GM06990 (cell line): ENCODE measurements around the gene PLCZ1.

ENCODE experiments used
- DNase-seq: peaks from one replicate; pipeline ENCODE4 v3.0.0-alpha.2; 2011; ENCODE audit not compliant: insufficient read length; ENCODE audit errors: extremely low read depth
- H3K27me3 ChIP-seq: replicated peaks from 2 replicates; pipeline ENCODE4 v1.6.0; 2011; ENCODE audit warnings: low read length; ENCODE audit not compliant: control insufficient read depth, insufficient read depth
- H3K36me3 ChIP-seq: 2 replicates; pipeline ENCODE4 v1.5.1; 2011; ENCODE audit warnings: low read length; ENCODE audit not compliant: control insufficient read depth, insufficient read depth
- H3K4me3 ChIP-seq: replicated peaks from 2 replicates; pipeline ENCODE4 v1.5.1; 2011; ENCODE audit warnings: low read depth, mild to moderate bottlenecking, control low read depth, low read length
- TF ChIP-seq, protein P1 (sequence below): IDR thresholded peaks from 2 replicates; pipeline ENCODE4 v1.5.1; 2011; ENCODE audit warnings: low read length, control low read depth, mild to moderate bottlenecking, inconsistent platforms; ENCODE audit not compliant: insufficient read depth, poor library complexity, severe bottlenecking

Gene PLCZ1

DNA sequence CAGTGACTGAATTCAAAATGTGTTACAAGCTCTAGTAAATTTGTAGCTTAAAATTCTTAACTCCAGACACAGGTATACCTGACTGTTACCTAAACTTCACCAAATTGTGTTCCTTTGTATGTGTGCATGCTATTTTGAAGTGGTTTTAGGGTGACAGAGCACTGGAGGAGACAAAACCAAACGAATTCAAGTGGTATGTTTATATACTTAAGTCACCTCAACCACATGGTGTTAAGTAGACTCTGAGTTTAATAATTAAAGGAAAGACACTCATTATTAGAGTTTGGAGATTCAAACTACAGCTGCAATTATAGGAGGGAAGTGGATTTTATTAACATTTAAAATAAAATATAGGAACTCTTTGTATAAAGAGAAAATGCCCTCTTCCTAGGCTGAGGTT lies 84.3 kb downstream of the PLCZ1 start:
- TF ChIP-seq, protein P1, sequence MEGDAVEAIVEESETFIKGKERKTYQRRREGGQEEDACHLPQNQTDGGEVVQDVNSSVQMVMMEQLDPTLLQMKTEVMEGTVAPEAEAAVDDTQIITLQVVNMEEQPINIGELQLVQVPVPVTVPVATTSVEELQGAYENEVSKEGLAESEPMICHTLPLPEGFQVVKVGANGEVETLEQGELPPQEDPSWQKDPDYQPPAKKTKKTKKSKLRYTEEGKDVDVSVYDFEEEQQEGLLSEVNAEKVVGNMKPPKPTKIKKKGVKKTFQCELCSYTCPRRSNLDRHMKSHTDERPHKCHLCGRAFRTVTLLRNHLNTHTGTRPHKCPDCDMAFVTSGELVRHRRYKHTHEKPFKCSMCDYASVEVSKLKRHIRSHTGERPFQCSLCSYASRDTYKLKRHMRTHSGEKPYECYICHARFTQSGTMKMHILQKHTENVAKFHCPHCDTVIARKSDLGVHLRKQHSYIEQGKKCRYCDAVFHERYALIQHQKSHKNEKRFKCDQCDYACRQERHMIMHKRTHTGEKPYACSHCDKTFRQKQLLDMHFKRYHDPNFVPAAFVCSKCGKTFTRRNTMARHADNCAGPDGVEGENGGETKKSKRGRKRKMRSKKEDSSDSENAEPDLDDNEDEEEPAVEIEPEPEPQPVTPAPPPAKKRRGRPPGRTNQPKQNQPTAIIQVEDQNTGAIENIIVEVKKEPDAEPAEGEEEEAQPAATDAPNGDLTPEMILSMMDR = no peak
- Histone ChIP-seq H3K27me3 (no peaks in the 10 kb centered on the region), H3K4me3 (no peak overlapping the region), H3K36me3 (no peaks in the 10 kb centered on the region)
- DNase-seq = no peak

DNA sequence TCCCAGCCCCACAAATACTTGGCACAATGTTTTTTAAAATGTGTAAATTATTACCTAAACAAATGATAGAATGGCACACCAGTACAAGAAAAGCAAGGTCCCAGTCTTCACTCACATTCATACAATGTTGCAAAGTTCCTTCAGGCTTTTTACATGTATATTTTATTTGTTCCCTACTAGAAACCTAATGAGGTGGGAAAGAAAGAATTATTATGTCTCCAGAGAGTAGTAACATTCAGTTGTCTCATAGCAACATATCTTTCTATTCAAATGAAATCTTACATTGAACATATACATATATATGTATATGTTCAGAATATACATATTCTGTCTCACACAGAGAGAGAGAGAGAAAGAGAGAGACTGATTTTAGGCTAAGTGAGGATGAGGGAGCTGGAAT lies 85.2 kb downstream of the PLCZ1 start:
- Histone ChIP-seq H3K36me3 (no peaks in the 10 kb centered on the region), H3K4me3 (no peak overlapping the region), H3K27me3 (no peaks in the 10 kb centered on the region)
- TF ChIP-seq, protein P1 = no peak
- no peak for DNase-seq

DNA sequence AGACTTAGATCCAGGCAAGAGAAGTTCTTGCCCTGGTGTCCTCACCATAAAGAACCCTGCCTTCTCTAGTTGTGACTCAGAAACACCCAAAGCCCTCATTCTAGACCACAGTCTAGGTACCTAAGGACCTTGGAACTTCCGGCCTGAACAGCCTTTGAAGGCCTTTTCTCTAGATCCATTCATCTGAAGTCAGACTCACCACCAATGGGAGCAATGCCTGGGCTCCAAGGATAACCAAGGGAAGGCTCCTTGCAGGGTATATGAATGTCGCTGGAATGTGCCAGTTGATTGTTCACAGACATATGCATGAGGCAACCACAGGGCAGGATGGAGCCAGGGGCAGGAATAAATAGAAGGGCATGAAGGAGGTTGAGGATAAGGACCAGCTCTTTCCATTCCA lies 86.3 kb downstream of the PLCZ1 start:
- TF ChIP-seq, protein P1 = no peak
- no peak for DNase-seq
- no peak overlapping the region for H3K4me3 ChIP-seq
- no peaks in the 10 kb centered on the region for H3K36me3 ChIP-seq
- no peaks in the 10 kb centered on the region for H3K27me3 ChIP-seq

DNA sequence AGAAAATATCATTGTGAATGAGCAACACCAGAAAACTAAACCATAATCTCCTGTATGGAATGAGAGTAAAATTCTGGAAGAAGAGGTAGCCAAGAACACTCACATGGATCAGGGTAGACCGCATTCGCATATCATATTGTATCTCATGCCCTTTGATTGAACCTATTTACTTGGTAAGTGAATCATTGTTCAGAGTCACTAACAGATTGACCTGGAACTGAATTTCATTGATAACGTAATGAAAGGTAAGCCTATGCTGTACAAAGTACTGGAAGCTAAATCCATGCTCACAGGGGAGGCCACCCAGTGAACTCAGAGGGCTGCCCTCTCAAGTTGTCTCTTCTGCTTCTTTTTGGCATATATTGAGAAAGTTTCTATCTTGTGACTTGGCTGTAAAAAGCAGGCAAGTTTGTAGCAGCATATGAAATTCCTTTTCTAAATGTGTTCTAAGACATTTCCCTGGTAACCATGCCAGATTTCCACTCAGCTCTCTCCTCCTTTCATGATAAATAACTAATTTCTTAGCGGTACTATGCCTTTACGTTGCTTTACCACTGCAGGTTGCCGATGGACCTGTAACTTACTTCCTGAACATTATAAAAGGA lies 91.4 kb downstream of the PLCZ1 start:
- H3K27me3 ChIP-seq = no peaks in the 10 kb centered on the region
- no peak for DNase-seq
- H3K4me3 ChIP-seq = no peak overlapping the region
- no peaks in the 10 kb centered on the region for H3K36me3 ChIP-seq
- TF ChIP-seq, protein P1 = no peak

DNA sequence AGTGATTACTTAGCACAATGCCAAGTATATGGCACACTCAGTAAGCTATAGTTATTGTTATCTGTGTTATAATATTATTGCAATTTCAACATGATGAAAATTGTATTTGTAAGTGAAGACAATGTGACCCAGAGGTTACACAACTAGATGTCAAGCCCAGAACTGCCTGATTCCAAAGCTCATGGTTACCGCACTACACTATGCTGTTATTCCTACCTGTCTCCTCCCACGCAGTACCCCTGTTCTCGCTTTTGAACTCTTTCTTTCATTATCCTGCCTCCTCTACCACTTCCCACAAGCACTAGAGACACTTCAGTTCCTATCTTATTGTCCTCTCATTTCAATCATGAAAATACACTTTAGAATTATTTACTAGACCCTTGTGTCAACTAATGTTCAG lies 93.2 kb downstream of the PLCZ1 start:
- Histone ChIP-seq H3K36me3 (no peaks in the 10 kb centered on the region), H3K4me3 (no peak overlapping the region), H3K27me3 (no peaks in the 10 kb centered on the region)
- TF ChIP-seq, protein P1 = no peak
- DNase-seq = no peak

DNA sequence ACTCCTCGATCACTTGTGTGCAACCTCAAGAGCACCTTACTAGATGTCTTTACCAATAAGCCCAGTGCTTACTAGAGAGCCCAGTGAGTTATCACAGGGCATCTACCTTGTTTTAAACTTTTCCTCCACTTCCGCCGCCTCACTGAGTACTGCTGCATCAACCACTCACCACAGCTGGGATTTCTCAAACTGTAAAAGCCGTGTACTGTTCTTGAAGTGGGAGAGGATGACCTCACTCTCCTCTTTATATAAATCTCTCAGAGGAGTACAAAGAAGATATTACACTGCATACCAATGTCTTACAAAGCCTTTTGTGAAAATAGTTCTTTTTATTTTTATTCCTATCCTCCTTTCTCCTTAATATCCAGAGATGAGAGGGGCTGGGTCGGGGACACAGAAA lies 94.1 kb downstream of the PLCZ1 start:
- TF ChIP-seq, protein P1 = no peak
- DNase-seq = no peak
- H3K4me3 ChIP-seq = no peak overlapping the region
- H3K36me3 ChIP-seq = no peaks in the 10 kb centered on the region
- no peaks in the 10 kb centered on the region for H3K27me3 ChIP-seq
